ENCODE measurements around the gene C16orf74.

- TF ChIP-seq CTCF (IDR thresholded peaks at IDR 0.05): no peak
- TF ChIP-seq EZH2 (IDR thresholded peaks at IDR 0.05; ENCODE audit: borderline replicate concordance, insufficient read depth, low read depth, low read length, poor library complexity, severe bottlenecking): no peak
These were observed 85.5 kb downstream of the C16orf74 start for GRCh38 chr16:85665373-85665740.

All from B cell (primary cell).